GM21367 (cell line): Measurements from ENCODE around the gene CFC1B.
"Not testable (repeated sequence)": the region's sequence is repeated elsewhere in the genome, so short reads cannot be mapped to it uniquely, and the experiment has no call there.

Source experiments
- ATAC-seq: cut with Tn5 transposase; IDR thresholded peaks from one replicate; pipeline ENCODE4 v1.9.1; 2021; ENCODE audit not compliant: unreplicated experiment

Gene CFC1B

DNA sequence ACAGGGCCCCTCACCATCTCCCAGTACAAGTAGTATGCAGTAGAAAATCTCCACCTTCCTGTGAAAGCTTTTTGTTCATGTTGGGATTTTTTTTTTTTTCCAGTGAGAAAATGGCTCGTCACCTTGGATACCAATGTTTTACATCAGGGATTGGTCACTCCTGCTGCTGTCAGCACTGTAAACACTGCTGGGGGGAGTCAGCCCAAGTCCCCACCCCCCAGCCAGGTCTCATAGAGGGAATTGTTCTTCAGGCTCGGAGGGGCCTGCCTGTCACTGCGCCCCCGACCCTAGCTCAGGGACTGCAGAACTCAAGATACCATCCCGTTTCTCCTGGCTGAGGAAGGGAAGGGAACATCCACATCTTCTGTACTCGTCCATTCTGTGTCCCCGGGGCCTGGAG is at the start of gene CFC1B:
TSS of gene CFC1B (plus strand) at position 231 of the 400 bp plus-strand sequence. CDS start 263 bp downstream, outside the sequence.
- not testable (repeated sequence) for ATAC-seq

DNA sequence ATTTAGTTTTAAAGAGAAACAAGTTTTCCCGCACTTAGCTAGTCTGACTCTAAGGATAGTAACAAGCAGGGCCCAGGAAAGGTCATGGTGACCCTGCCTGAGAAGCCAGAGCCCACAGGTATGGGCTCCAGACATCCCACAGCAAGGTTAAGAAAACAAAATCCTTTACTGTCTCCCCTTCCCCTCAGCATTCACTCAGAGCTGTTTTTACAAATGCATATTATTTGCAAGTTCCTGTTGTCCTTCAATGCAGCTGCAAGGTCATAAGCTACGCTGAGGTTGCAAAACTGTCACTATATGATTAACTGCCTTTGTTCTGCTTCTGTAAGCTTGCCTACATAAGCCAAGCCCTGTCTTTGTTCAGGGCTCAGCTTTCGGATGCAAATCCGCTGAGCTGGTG is 29.9 kb upstream of the CFC1B start:
- not testable (repeated sequence) for ATAC-seq

GRCh38 chr2:130509228-130509627 is 11.8 kb upstream of the CFC1B start, which contains the start of gene POTEI:
Gene POTEI (minus strand): TSS chr2:130509328. CDS start chr2:130509235, 93 bp downstream.
- not testable (repeated sequence) for ATAC-seq

DNA sequence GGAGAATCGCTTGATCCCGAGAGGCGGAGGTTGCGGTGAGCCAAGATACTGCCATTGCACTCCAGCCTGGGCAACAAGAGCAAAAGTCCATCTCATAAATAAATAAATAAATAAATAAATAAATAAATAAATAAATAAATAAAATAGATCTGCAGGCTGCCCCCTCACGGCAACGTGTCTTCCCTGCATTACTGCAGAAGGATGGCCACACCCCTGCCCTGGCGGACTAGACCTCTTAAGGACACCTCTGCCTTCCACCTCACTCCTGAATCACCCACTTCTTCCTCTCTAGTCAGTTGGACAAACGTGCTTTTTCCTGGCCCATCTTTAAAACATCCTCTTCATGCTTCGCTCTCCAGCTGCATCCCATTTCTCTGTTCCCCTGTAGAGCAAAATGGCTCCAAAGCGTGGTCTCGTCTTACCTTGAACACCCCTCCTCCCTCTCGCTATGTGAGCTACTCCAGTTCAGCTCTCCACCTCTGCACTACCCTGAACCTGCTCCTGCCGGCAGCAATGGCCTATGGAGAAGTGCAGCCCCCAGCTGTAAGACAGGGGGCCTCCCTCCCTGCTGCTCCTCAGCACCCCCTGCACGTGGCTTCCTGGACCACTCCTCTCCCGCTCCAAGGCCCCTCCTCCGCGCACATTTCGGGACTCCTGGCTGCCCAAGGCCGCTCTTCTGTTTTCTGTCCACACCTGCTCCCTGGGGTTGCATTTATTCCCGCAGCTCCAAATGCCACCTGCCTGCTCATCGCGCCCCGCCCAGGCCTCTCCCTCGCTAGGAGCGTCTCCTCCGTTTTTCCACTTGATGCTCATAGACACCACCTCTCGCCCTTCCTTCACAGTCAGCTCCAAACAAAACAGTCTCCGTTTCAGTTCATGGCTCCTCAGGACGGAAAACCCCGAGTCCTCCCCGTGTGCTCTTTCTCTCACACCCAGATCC is 9.9 kb upstream of the CFC1B start:
- ATAC-seq: not testable (repeated sequence)

GRCh38 chr2:130511747-130512451 is 9.1 kb upstream of the CFC1B start:
- not testable (repeated sequence) for ATAC-seq

GRCh38 chr2:130518516-130519106 is 2.4 kb upstream of the CFC1B start:
- ATAC-seq: not testable (repeated sequence)

DNA sequence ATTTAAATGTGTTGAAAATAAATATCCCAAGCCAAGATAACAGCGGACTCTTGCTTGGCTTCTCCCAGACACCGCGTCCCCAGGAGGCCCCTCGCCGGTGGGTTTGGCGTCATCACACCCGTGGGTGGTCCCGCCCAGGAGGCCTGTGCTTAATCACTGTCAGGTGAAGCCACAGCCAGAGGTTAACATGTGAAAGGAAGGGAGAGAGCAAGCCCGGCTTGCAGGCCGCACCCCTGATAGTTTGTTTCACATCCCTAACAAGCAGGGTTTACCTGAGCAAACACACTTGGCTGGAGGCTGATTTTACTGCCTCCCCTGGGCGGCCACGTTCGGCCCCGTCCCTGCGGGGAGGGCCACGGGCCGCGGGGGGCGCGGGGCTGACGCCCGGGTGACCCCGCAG is 1.4 kb downstream of the CFC1B start:
- not testable (repeated sequence) for ATAC-seq

- ATAC-seq: not testable (repeated sequence)
Observed at GRCh38 chr2:130527365-130527967, 6.4 kb downstream of the CFC1B start.

GRCh38 chr2:130529545-130529944 is 8.5 kb downstream of the CFC1B start:
- not testable (repeated sequence) for ATAC-seq

DNA sequence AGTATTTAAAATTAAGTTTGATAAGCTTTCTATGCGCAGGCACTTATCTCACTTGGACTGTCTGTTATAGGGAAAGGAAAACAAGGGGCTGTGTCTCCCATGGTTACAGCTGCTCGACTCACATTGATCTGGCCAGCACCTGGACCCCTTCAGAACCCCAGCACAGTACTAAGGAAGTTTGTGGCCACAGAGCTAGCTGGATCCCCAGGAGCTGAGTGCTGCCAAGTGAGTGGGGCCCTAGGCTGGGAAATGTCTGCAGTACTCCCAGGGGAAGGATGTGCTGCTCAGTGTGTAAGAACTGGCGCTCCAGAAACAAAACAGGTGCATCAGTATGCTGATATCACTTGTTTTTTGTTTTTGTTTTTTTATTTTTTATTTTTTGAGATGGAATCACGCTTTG is 9.2 kb downstream of the CFC1B start:
- not testable (repeated sequence) for ATAC-seq

- ATAC-seq: peak; percentile 86
Observed at GRCh38 chr2:130531225-130531624, 10.2 kb downstream of the CFC1B start.

DNA sequence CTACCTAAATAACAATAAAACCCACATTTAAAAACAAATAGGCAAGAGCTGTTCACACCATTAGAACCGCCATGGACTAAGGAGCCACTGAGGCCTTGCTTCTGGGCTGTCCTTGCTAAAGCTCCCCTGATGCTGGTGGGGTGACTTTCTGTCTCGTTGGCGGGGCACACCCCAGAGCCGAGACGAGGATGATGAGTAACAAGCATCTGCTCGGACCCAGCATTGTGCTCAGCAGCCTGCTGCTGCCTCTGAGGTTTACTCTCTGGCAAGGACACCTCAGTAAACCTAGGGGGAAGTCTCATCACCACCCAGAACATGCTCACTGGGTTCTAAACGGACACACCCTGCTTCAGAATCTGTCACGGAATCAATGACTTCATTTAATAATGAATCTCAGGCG is 10.7 kb downstream of the CFC1B start:
- not testable (repeated sequence) for ATAC-seq

GRCh38 chr2:130536654-130537053 is 15.6 kb downstream of the CFC1B start:
- ATAC-seq: not testable (repeated sequence)

GRCh38 chr2:130538271-130538670 is 17.2 kb downstream of the CFC1B start:
- ATAC-seq: not testable (repeated sequence)

DNA sequence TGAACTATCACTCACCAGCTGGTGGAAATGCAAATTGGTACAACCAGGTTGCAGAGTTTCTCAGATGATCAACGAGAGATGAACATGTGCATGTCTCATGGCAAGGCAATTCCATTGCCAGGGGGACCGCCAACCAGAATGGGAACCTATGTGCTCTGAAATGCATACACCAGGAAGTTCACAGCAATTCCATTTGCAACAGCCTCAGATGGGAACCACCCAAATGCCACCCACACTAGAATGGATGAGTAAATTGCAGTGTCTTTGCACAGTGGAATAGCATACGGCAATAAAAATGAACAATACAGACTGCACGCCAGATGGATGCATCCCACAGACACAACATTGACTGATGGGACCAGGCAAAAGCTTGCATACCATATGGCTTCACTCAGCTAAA is 21.8 kb downstream of the CFC1B start:
- ATAC-seq: not testable (repeated sequence)

DNA sequence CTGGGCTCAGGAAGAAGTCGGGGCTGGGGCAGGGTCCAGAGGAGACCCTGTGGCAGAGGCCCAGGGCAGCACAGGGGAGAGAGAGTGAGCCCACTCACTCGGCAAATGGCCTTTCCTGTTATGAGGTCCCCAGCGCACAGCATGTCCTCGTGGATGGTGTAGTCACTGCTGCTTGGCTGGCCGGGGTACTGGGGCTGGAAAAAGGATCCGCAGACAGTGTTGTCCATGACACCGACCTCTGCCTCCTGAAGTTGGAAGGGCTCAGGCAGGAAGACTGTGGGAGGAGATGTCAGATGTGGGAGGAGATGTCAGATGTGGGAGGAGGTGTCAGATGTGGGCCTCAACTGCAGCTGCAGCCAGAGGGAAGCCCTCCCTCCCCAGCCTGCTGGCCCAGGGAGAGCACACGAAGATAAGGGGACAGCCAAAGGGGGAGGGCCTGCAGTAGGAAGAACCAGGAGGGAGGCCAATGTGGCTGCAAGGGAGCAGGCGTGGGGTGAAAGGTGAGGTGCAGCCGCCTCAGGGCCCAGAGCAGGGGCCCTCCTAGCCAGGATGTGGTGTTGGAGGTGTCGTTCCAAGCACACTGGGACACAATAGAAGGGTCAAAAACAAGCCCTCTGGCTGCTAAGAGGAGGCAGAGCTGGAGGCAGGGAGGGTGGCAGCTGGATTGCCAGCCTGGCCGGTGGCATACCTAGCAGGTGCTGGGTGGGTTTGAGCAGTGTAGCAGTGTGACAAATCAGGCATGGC is 22.9 kb downstream of the CFC1B start:
- not testable (repeated sequence) for ATAC-seq

DNA sequence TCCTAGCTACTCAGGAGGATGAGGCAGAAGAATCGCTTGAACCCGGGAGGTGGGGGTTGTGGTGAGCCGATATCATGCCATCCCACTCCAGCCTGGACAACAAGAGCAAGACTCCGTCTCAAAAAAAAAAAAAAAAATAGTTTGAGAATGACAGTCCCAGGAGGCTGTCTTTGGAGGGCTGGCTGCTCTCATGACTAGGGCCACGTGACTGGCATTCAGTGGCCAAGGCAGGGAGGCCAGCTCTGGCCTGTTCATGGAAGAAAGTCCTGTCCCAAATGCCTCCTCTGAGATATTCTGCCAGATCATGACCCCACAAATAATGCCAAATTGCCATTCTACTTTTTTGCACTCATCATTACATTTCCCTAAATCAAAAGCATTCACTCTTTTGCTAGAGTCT is 24.0 kb downstream of the CFC1B start:
- ATAC-seq: not testable (repeated sequence)

DNA sequence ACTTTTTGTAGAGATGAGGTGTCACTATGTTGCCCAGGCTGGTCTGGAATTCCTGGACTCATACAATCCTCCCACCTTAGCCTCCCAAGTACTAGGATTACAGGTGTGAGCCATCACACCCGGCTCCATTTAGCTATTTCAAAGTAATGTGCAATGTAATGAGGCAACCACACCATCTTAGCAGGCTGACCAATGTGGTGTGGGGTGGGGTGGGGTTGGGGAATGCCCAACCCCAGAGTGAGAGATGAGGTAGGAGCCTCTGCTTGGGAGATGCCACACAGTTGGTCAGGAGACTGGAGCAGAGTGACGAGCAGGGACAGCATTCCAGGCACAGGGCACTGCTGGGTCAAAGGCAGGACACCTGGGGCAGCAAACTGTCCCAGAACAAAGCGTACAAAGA is 27.4 kb downstream of the CFC1B start:
- not testable (repeated sequence) for ATAC-seq

GRCh38 chr2:130549475-130549874 is 28.5 kb downstream of the CFC1B start:
- ATAC-seq: not testable (repeated sequence)

DNA sequence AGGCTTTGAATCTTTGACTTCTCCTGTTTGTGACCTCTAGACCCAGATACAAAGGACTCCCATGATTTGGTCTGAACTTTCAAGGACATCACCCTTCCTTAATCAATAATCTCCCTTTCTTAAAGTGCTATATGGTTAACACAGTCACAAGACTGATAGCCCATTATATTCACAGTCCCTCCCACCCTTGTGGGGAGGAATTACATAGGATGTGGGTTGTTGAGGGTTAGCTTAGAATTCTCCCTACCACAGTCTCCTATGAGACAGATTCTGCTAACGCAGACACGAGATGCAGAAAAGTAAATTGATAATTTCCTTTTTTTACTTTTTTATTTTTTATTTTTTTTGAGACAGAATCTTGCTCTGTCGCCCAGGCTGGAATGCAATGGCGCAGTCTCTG is 33.2 kb downstream of the CFC1B start:
- ATAC-seq: not testable (repeated sequence)
